Prostate gland (tissue), 2 donors: Measurements from ENCODE around the gene HMGCS2. TPM values are rescaled to one million over a fixed set of nuclear protein-coding genes. Genes with fewer than 3 reads are reported as not detected.

ENCODE experiments used
- DNase-seq: peaks from one replicate; pipeline ENCODE4 v3.0.0-alpha.2; 2019; ENCODE audit warnings: low spot score
- H3K27ac ChIP-seq, 2 donors: fragments of 200-600 bp; sonication (generic); 2 replicates each; pipeline ENCODE4 v1.5.1; 2017 to 2019
- H3K27me3 ChIP-seq: fragments of 200-600 bp; sonication (generic); replicated peaks from 2 replicates; pipeline ENCODE4 v1.5.1; 2019; ENCODE audit not compliant: insufficient read depth
- H3K36me3 ChIP-seq, 2 donors: fragments of 200-600 bp; sonication (generic); 1 replicate in 1 of 2; 2 replicates in 1 of 2; pipeline versions ENCODE4 v1.5.1 to v1.8.1; 2017 to 2019
- H3K4me1 ChIP-seq: fragments of 200-600 bp; sonication (generic); replicated peaks from 2 replicates; pipeline ENCODE4 v1.5.1; 2019
- H3K4me3 ChIP-seq, 2 donors: fragments of 200-600 bp; sonication (generic); 2 replicates each; pipeline ENCODE4 v1.5.1; 2017 to 2019
- H3K9me3 ChIP-seq: fragments of 200-600 bp; sonication (generic); 2 replicates; pipeline ENCODE4 v1.5.1; 2017
- POLR2A ChIP-seq: fragments of 450-650 bp; IDR thresholded peaks from one replicate; pipeline ENCODE4 v1.6.1; 2016; ENCODE audit warnings: antibody characterized with exemption, mild to moderate bottlenecking
- POLR2AphosphoS5 ChIP-seq: sonication (generic); formaldehyde crosslinking; IDR thresholded peaks from one replicate; pipeline ENCODE4 v1.6.1; 2017; ENCODE audit warnings: antibody characterized with exemption
- WGBS: methylation state at CpG from one replicate; pipeline ENCODE4 v1.1.5; 2018; 5-methylcytosine and 5-hydroxymethylcytosine counted together
- intact Hi-C: fragments of 100-400 bp; cut with DNase I; formaldehyde crosslinking; loops from one replicate; pipeline ENCODE4 v1.14.2; 2022
- total RNA-seq, 2 donors: library from RNA; depleted of rRNA; stranded (reverse); fragments of >200 nt; gene quantifications; one replicate each; pipeline ENCODE4 v1.1.0, GENCODE V29; 2016
- TF ChIP-seq, protein P1 (sequence below), 4 experiments: fragments of 200-600 bp in 2 of 4; fragments of 450-650 bp in 2 of 4; sonication (generic) in 2 of 4; IDR thresholded peaks; 1 replicate in 3 of 4; 2 replicates in 1 of 4; pipeline ENCODE4 v1.5.1; 2016 to 2019; ENCODE audit warnings: antibody characterized with exemption in 4 of 4, mild to moderate bottlenecking in 2 of 4, moderate library complexity in 2 of 4

Gene HMGCS2
- total RNA-seq, 2 donors from 2014 or later, result 4.6 to 21.5 TPM

DNA sequence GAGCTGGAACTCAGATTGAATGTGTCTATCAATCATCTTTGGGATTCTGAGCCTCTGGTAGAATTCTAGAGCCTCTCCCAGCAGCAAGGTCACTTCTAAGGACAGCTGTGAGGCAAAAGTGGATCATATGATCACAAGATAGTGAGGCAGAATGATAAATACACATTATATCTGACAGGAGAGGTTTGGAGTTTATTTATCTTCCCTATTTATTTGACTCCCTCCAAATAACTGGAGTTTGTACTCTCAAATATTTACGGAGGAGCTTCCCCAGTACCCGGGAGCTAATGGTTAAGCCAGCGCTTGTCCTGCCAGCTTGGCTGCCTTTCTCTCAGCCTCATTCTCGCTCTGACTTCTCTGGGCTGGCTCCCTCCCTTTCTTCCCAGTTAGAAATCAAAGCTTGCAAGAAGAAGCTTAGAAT is 2.3 kb downstream of the HMGCS2 start:
- TF ChIP-seq POLR2AphosphoS5 (peak; percentile 64), POLR2A (no peak)
- Histone ChIP-seq H3K27me3 (no peaks in the 10 kb centered on the region), H3K4me3 (no peak overlapping the region), H3K9me3 (no peaks in the 10 kb centered on the region), H3K27ac (peak overlapping the region; percentile 44 to 65), H3K36me3 (no peaks in the 10 kb centered on the region), H3K4me1 (no peaks in the 10 kb centered on the region)
- DNase-seq, result peak; percentile 74
- WGBS, result 1% methylated on average over 4 of the region's 4 CpGs
- intact Hi-C loops, result no loop called here

DNA sequence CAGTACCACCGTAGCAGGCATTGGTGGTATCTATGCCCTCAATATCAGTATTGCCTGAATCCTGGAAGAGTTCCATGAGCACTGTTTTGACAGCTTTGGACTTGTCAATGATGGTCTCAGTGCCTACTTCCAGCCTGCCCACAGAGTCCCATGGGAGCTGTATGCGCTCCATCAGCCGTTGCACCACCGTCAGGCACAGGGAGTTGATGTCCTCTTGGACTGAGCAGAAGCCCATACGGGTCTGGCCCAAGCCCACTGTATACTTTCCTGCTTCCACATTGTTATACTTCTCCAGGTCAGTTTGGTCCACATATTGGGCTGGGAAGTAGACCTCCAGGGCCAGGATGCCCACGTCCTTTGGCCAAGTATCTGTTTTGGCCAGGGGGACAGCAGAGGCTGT is 4.5 kb downstream of the HMGCS2 start:
- 98% methylated on average over 6 of the region's 6 CpGs for WGBS
- Histone ChIP-seq H3K27me3 (no peaks in the 10 kb centered on the region), H3K4me3 (no peak overlapping the region), H3K4me1 (no peaks in the 10 kb centered on the region), H3K36me3 (no peaks in the 10 kb centered on the region), H3K27ac (peak overlapping the region in 1 of 2 donors; percentile 1), H3K9me3 (no peaks in the 10 kb centered on the region)
- DNase-seq, result no peak
- intact Hi-C loops, result no loop called here
- no peak for TF ChIP-seq POLR2A
- no peak for TF ChIP-seq POLR2AphosphoS5
- TF ChIP-seq, protein P1, sequence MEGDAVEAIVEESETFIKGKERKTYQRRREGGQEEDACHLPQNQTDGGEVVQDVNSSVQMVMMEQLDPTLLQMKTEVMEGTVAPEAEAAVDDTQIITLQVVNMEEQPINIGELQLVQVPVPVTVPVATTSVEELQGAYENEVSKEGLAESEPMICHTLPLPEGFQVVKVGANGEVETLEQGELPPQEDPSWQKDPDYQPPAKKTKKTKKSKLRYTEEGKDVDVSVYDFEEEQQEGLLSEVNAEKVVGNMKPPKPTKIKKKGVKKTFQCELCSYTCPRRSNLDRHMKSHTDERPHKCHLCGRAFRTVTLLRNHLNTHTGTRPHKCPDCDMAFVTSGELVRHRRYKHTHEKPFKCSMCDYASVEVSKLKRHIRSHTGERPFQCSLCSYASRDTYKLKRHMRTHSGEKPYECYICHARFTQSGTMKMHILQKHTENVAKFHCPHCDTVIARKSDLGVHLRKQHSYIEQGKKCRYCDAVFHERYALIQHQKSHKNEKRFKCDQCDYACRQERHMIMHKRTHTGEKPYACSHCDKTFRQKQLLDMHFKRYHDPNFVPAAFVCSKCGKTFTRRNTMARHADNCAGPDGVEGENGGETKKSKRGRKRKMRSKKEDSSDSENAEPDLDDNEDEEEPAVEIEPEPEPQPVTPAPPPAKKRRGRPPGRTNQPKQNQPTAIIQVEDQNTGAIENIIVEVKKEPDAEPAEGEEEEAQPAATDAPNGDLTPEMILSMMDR (IDR thresholded peaks at IDR 0.05), result no peak

DNA sequence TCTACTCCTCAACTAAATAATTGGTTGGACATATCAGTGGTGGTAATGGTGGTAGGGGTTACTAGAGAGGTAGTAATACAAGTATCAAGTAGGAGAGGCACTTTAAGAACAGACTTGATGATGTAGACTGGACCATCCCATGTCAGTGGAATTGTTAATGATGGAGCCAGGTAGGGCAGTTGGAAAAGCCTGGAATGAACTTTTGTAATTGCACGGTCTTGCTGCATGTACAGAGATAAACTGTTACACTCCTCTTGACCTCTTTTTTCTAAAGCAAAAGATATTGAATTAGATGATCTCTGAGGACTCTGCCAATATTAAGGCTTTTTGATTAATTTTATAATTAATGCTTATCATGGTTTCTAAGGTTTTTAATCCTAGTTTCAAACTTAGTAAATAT is 5.8 kb downstream of the HMGCS2 start:
- Histone ChIP-seq H3K27me3 (no peaks in the 10 kb centered on the region), H3K4me1 (no peaks in the 10 kb centered on the region), H3K27ac (no peak overlapping the region), H3K4me3 (no peak overlapping the region), H3K9me3 (no peaks in the 10 kb centered on the region), H3K36me3 (no peaks in the 10 kb centered on the region)
- no peak for TF ChIP-seq POLR2AphosphoS5
- intact Hi-C loops, result no loop called here
- no peak for DNase-seq
- WGBS, result 100% methylated on average over 1 of the region's 1 CpG

DNA sequence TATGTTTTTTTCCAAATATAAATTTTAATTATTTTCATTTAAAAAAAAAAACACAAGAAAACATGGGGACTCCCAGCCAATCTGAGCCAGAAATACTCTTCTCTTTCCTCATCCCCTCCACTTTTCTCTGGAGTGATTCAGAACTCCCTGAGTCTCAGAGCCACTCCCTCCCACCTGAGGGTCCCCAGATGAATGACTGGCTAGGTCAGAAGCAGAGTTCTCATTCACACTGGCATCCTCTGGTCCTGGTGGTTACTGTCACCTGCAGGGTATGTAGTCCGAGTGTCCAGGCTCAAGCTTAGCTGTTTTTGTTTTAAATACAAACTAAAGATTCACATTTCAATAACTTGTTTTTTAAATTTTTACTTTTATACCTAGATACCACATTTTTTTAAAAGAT is 6.3 kb downstream of the HMGCS2 start:
- DNase-seq, result no peak
- no peak overlapping the region for H3K27ac ChIP-seq
- TF ChIP-seq POLR2A (no peak), POLR2AphosphoS5 (no peak)
- TF ChIP-seq, protein P1 (IDR thresholded peaks at IDR 0.05), result no peak
- intact Hi-C loops, result no loop called here
- H3K9me3 ChIP-seq, result no peaks in the 10 kb centered on the region
- WGBS, result 94% methylated on average over 1 of the region's 1 CpG
- H3K4me3 ChIP-seq, result no peak overlapping the region
- no peaks in the 10 kb centered on the region for H3K36me3 ChIP-seq
- H3K4me1 ChIP-seq, result no peaks in the 10 kb centered on the region
- H3K27me3 ChIP-seq, result no peaks in the 10 kb centered on the region

DNA sequence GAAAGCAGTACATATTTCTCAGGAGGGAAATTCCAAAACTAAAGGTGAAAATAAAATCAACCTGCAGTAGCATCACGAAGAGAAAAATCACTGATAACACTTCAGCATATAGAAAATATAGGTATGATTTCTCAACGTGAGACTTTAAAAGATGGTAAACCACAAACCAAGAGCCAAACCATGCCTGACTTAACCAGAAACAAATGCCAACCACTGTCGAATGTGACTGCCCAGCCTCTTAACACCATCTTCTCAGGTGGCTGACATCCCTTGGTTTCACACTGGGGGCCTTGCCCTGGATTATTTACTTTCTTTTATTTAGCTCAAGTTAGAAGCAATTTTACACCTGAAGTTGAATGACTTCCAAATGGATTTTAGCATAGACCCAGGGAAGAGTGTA is 10.1 kb downstream of the HMGCS2 start:
- TF ChIP-seq POLR2AphosphoS5 (no peak), POLR2A (no peak)
- TF ChIP-seq, protein P1 (IDR thresholded peaks at IDR 0.05), result no peak
- DNase-seq, result no peak
- intact Hi-C loops, result no loop called here
- Histone ChIP-seq H3K4me1 (no peaks in the 10 kb centered on the region), H3K4me3 (no peak overlapping the region), H3K36me3 (no peaks in the 10 kb centered on the region), H3K27ac (no peak overlapping the region), H3K27me3 (no peaks in the 10 kb centered on the region), H3K9me3 (no peaks in the 10 kb centered on the region)
- WGBS, result 66% methylated on average over 3 of the region's 3 CpGs

DNA sequence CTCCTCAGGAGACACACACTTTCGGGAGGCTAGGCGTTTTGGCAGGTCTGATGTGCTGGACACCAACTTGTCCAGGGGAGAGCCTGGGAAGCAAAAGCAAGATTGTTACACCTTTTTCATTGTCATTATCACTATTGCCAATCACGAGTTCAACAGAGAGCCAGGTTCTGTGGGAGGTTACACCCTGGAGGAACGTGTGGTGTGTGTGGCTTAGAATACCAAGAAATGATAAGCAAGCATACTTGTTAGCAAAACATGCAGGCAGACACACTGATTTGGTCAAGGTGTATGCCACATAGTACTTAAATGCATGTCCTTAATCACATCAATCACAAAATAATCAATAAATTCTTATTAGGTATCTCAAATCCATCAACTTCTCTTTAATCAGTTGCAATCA is 16.1 kb downstream of the HMGCS2 start:
- 94% methylated on average over 4 of the region's 4 CpGs for WGBS
- H3K27ac ChIP-seq, result no peak overlapping the region
- intact Hi-C loops, result no loop called here
- H3K4me3 ChIP-seq, result no peak overlapping the region
- H3K4me1 ChIP-seq, result no peaks in the 10 kb centered on the region
- TF ChIP-seq, protein P1 (IDR thresholded peaks at IDR 0.05), result no peak
- no peak for TF ChIP-seq POLR2AphosphoS5
- no peak for DNase-seq
- H3K27me3 ChIP-seq, result no peaks in the 10 kb centered on the region
- no peaks in the 10 kb centered on the region for H3K36me3 ChIP-seq
- H3K9me3 ChIP-seq, result no peaks in the 10 kb centered on the region
